ENCODE results near the gene FGFBP2.

DNA sequence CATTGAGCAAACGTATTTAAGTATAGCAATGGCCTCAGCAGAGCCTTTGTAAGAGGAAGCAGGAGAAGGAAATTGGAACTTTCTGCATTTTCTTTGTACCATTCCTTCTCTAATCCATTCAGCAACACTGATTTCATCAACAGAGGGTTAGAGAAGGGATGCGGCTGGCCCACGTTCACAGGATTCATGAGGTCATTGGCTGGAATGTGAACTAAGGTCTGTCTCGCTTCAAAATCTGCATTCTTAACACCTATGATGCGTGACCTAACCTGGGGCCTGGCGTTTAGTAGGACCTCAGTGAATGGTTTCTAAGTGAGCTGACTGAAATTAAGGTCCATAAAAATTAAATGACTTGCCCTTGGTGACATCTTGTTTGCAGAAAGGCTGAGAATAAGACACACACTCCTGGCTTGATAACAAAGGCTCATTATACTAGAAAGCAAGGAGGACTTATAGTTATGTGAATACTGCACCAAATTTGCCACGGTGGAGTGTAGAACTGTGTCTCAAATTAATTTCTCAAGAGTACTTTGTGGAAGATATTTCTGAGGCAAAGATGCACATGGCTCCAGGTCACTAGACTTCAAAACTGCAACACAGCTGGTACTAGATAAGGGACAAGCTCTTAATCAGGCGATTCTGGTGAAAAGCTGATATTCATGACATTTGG, 49.9 kb downstream of the FGFBP2 start:
- TF ChIP-seq CTCF (IDR thresholded peaks at IDR 0.05) (no peak), POLR2AphosphoS5 (IDR thresholded peaks at IDR 0.05) (no peak), POLR2A (IDR thresholded peaks at IDR 0.05) (no peak)
